Measurements from ENCODE around the gene YARS2.

Gene YARS2

GRCh38 chr12:32794281-32794680, 38.6 kb upstream of the YARS2 start:
- Histone ChIP-seq H3K4me3 (ENCODE audit: low read length) (no peak overlapping the region), H3K4me2 (ENCODE audit: low read depth, low read length) (no peak overlapping the region), H3K9ac (ENCODE audit: low read length) (no peak overlapping the region), H3F3A (ENCODE audit: insufficient read depth, low read length) (peaks cover 3% of the 10 kb centered on the region; the same call in 1 of the 2 replicates), H3K4me1 (ENCODE audit: low read length) (no peaks in the 10 kb centered on the region), H4K20me1 (ENCODE audit: insufficient read depth, low read length) (no peaks in the 10 kb centered on the region; the same call in 1 of the 2 replicates), H3K9me3 (replicated peaks; ENCODE audit: insufficient read depth, low read length) (no peaks in the 10 kb centered on the region), H3K36me3 (replicated peaks; ENCODE audit: insufficient read depth, low read length) (peaks cover 10% of the 10 kb centered on the region; the same call in 1 of the 2 replicates), H3K79me2 (ENCODE audit: low read length) (peaks cover 5% of the 10 kb centered on the region; the same call in 1 of the 2 replicates), H3K27me3 (replicated peaks; ENCODE audit: insufficient read depth, low read length) (no peaks in the 10 kb centered on the region), H3K27ac (ENCODE audit: low read length) (no peak overlapping the region), H2AFZ (ENCODE audit: low read length) (no peak overlapping the region), H3K9me2 (replicated peaks; ENCODE audit: insufficient read depth, low read length) (no peaks in the 10 kb centered on the region)
- no peak for DNase-seq
- TF ChIP-seq, protein P1, sequence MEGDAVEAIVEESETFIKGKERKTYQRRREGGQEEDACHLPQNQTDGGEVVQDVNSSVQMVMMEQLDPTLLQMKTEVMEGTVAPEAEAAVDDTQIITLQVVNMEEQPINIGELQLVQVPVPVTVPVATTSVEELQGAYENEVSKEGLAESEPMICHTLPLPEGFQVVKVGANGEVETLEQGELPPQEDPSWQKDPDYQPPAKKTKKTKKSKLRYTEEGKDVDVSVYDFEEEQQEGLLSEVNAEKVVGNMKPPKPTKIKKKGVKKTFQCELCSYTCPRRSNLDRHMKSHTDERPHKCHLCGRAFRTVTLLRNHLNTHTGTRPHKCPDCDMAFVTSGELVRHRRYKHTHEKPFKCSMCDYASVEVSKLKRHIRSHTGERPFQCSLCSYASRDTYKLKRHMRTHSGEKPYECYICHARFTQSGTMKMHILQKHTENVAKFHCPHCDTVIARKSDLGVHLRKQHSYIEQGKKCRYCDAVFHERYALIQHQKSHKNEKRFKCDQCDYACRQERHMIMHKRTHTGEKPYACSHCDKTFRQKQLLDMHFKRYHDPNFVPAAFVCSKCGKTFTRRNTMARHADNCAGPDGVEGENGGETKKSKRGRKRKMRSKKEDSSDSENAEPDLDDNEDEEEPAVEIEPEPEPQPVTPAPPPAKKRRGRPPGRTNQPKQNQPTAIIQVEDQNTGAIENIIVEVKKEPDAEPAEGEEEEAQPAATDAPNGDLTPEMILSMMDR (IDR thresholded peaks at IDR 0.05; ENCODE audit: low read length) = no peak
- TF ChIP-seq EZH2phosphoT487 (IDR thresholded peaks at IDR 0.05; ENCODE audit: low read length) = no peak
- TF ChIP-seq EZH2 (optimal IDR thresholded peaks at IDR 0.05; ENCODE audit: low read depth, low read length) = no peak

DNA sequence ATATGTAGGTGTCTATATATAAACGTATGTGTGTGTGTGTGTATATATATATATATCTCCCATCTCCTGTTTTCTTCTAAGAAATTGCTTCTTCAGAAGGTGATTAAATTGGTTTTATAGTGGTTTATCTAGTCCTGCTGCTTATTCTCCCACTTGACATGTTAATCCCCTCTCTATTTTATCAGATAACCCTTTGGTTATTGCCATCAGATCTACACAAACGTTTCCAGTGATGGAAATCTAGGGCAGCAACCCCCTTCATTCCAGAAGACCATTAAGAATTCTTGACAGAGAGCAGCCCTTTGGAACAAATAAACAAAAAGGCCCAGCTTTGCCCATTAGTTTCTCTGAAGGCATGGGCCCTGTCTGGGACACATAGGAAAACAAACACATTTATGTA, 34.2 kb upstream of the YARS2 start:
- TF ChIP-seq EZH2phosphoT487 (IDR thresholded peaks at IDR 0.05; ENCODE audit: low read length) = no peak
- no peak for TF ChIP-seq EZH2 (optimal IDR thresholded peaks at IDR 0.05; ENCODE audit: low read depth, low read length)
- TF ChIP-seq, protein P1 (IDR thresholded peaks at IDR 0.05; ENCODE audit: low read length) = no peak
- H3K4me3 ChIP-seq (ENCODE audit: low read length) = no peak overlapping the region
- no peaks in the 10 kb centered on the region for H3K27me3 ChIP-seq (replicated peaks; ENCODE audit: insufficient read depth, low read length)
- H3K9me2 ChIP-seq (replicated peaks; ENCODE audit: insufficient read depth, low read length) = no peaks in the 10 kb centered on the region
- no peak overlapping the region for H2AFZ ChIP-seq (ENCODE audit: low read length)
- no peaks in the 10 kb centered on the region for H3K79me2 ChIP-seq (ENCODE audit: low read length)
- H3K4me2 ChIP-seq (ENCODE audit: low read depth, low read length) = no peak overlapping the region
- no peak overlapping the region for H3K9ac ChIP-seq (ENCODE audit: low read length)
- H3K27ac ChIP-seq (ENCODE audit: low read length) = no peak overlapping the region
- no peaks in the 10 kb centered on the region for H3K9me3 ChIP-seq (replicated peaks; ENCODE audit: insufficient read depth, low read length)
- H4K20me1 ChIP-seq (ENCODE audit: insufficient read depth, low read length) = no peaks in the 10 kb centered on the region; the same call in 1 of the 2 replicates
- no peak for DNase-seq
- peaks cover 4% of the 10 kb centered on the region; the same call in 1 of the 2 replicates for H3F3A ChIP-seq (ENCODE audit: insufficient read depth, low read length)
- no peaks in the 10 kb centered on the region for H3K4me1 ChIP-seq (ENCODE audit: low read length)
- no peaks in the 10 kb centered on the region; the same call in 1 of the 2 replicates for H3K36me3 ChIP-seq (replicated peaks; ENCODE audit: insufficient read depth, low read length)

DNA sequence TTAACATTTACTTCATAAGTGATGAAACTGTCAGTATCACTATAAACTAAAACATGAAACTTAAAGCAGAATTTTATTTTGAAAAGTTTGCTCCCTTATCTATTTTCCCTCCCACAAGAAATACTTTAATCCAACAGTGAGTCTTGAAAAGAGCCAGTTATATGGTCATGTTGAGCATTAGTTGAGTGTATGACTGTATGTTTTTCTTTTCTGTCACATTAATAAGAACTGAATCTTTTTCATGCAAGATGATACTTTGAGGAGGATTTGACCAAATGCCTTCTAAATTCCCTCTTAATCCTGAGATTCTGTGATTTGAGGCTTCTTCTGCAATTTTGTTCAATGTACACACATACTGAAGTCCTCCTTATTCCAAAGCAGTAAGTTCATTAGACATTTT, 33.7 kb upstream of the YARS2 start:
- no peaks in the 10 kb centered on the region for H3K9me3 ChIP-seq (replicated peaks; ENCODE audit: insufficient read depth, low read length)
- no peaks in the 10 kb centered on the region for H3K4me1 ChIP-seq (ENCODE audit: low read length)
- H4K20me1 ChIP-seq (ENCODE audit: insufficient read depth, low read length) = no peaks in the 10 kb centered on the region; the same call in 1 of the 2 replicates
- no peak overlapping the region for H3K27ac ChIP-seq (ENCODE audit: low read length)
- no peak for DNase-seq
- H3K36me3 ChIP-seq (replicated peaks; ENCODE audit: insufficient read depth, low read length) = no peaks in the 10 kb centered on the region; the same call in 1 of the 2 replicates
- H2AFZ ChIP-seq (ENCODE audit: low read length) = no peak overlapping the region
- no peak overlapping the region for H3K4me3 ChIP-seq (ENCODE audit: low read length)
- TF ChIP-seq EZH2 (optimal IDR thresholded peaks at IDR 0.05; ENCODE audit: low read depth, low read length) (no peak), EZH2phosphoT487 (IDR thresholded peaks at IDR 0.05; ENCODE audit: low read length) (no peak)
- TF ChIP-seq, protein P1 (IDR thresholded peaks at IDR 0.05; ENCODE audit: low read length) = no peak
- no peaks in the 10 kb centered on the region for H3K27me3 ChIP-seq (replicated peaks; ENCODE audit: insufficient read depth, low read length)
- H3K9me2 ChIP-seq (replicated peaks; ENCODE audit: insufficient read depth, low read length) = no peaks in the 10 kb centered on the region
- no peak overlapping the region for H3K9ac ChIP-seq (ENCODE audit: low read length)
- H3K4me2 ChIP-seq (ENCODE audit: low read depth, low read length) = no peak overlapping the region
- peaks cover 4% of the 10 kb centered on the region; the same call in 1 of the 2 replicates for H3F3A ChIP-seq (ENCODE audit: insufficient read depth, low read length)
- H3K79me2 ChIP-seq (ENCODE audit: low read length) = no peaks in the 10 kb centered on the region

All from MM.1S (cell line).